Measurements from ENCODE around the gene ASH1L.
"Not testable (repeated sequence)": the region's sequence is repeated elsewhere in the genome, so short reads cannot be mapped to it uniquely, and the experiment has no call there.

ASH1L gene

GRCh38 chr1:155591770-155592169 lies 29.2 kb upstream of the ASH1L start:
- peak; percentile 20 to 37 for DNase-seq (ENCODE audit: low read depth in 1 of 2, low spot score in 1 of 2)

DNA sequence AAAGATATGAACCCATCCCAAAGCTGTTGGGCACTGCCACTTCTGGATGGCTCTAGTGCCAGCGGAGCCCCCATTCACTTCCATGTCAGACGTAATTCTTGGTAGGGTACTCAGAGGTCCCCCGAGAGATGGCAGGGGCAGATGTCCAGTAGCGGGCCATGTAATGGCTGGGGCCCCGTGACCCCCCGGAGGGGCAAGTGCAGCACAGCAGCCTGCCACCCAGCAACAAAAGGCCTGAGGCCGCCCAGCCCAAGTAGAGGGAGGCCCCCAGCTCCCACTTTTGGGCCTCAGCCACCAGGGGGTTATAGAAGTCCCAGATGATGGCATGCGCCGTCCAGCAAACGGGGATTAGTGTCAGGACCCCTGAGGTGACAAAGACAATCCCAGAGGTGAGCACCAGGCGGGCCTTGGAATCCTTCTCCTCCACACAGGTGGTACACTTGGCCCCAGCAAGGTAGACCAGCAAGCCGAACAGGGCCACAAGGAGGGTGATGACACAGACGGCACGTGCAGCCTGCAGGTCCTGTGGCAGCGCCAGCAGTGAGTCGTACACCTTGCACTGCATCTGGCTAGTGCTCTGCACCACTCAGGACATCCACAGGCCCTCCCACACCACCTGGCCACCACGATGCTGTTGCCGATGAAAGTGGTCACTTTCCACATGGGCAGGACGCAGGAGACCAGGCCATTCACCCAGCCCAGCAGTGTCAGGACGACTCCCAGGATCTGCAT lies 28.1 kb upstream of the ASH1L start:
- H3K27ac ChIP-seq (replicated peaks); H3K27me3 ChIP-seq (ENCODE audit: insufficient read depth, poor library complexity, severe bottlenecking); DNase-seq (ENCODE audit: low read depth in 1 of 2, low spot score in 1 of 2); H3K4me3 ChIP-seq (replicated peaks; ENCODE audit: insufficient read depth, low read length): not testable (repeated sequence)

More at GRCh38 chr1:155591770-155592169, 29.2 kb upstream of the ASH1L start:
- no peaks in the 10 kb centered on the region for H3K27me3 ChIP-seq (ENCODE audit: insufficient read depth, poor library complexity, severe bottlenecking)
- H3K27ac ChIP-seq (replicated peaks), result no peak overlapping the region
- no peak overlapping the region for H3K4me3 ChIP-seq (replicated peaks; ENCODE audit: insufficient read depth, low read length)
- TF ChIP-seq GABPA (IDR thresholded peaks at IDR 0.05; ENCODE audit: low read depth) (no peak), REST (IDR thresholded peaks at IDR 0.05; ENCODE audit: insufficient replicate concordance, low read depth) (no peak), POLR2AphosphoS5 (IDR thresholded peaks at IDR 0.05; ENCODE audit: low read depth) (no peak), SPI1 (IDR thresholded peaks at IDR 0.05; ENCODE audit: borderline replicate concordance, low read depth) (no peak), CTCF (IDR thresholded peaks at IDR 0.05; ENCODE audit: insufficient read depth, low read length) (peak; percentile 6)

- H3K27ac ChIP-seq (replicated peaks), result not testable (repeated sequence)
These were observed 26.7 kb upstream of the ASH1L start for GRCh38 chr1:155589282-155589681.

GRCh38 chr1:155583846-155584245 lies 21.2 kb upstream of the ASH1L start:
- not testable (repeated sequence) for H3K27me3 ChIP-seq (ENCODE audit: insufficient read depth, poor library complexity, severe bottlenecking); H3K4me3 ChIP-seq (replicated peaks; ENCODE audit: insufficient read depth, low read length); DNase-seq (ENCODE audit: low read depth in 1 of 2, low spot score in 1 of 2)

More at GRCh38 chr1:155589282-155589681, 26.7 kb upstream of the ASH1L start:
- not testable (repeated sequence) for DNase-seq (ENCODE audit: low read depth in 1 of 2, low spot score in 1 of 2); H3K4me3 ChIP-seq (replicated peaks; ENCODE audit: insufficient read depth, low read length); H3K27me3 ChIP-seq (ENCODE audit: insufficient read depth, poor library complexity, severe bottlenecking)

DNA sequence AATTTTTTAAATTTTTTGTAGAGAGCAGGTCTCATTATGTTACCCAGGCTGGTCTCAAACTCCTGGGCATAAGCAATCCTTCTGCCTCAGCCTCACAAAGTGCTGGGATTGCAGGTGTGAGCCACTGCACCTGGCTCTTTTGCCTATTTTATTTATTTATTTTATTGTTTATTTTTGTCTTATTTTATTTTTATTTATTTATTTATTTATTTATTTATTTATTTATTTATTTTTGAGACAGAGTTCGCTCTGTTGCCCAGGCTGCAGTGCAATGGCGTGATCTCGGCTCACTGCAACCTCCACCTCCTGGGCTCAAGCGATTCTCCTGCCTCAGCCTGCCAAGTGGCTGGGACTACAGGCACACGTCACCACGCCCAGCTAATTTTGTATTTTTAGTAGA lies 13.0 kb upstream of the ASH1L start:
- not testable (repeated sequence) for H3K27ac ChIP-seq (replicated peaks)

More at GRCh38 chr1:155583846-155584245, 21.2 kb upstream of the ASH1L start:
- not testable (repeated sequence) for H3K27ac ChIP-seq (replicated peaks)

DNA sequence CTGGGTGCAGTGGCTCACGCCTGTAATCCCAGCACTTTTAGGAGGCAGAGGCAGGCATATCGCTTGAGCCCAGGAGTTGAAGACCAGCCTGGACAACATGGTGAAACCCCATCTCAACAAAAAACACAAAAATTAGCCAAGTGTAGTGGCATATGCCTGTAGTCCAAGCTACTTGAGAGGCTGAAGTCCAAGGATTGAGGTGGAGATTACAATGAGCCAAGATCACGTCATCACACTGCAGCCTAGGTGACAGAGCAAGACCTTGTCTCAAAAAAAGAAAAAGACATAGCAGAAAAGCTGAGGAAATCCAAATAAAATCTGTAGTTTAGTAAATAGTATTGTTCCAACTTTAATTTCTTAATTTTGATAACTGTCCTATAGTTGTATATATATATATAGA lies 11.5 kb upstream of the ASH1L start:
- TF ChIP-seq GABPA (IDR thresholded peaks at IDR 0.05; ENCODE audit: low read depth) (no peak), CTCF (IDR thresholded peaks at IDR 0.05; ENCODE audit: insufficient read depth, low read length) (no peak), REST (IDR thresholded peaks at IDR 0.05; ENCODE audit: insufficient replicate concordance, low read depth) (no peak), POLR2AphosphoS5 (IDR thresholded peaks at IDR 0.05; ENCODE audit: low read depth) (no peak), SPI1 (IDR thresholded peaks at IDR 0.05; ENCODE audit: borderline replicate concordance, low read depth) (no peak)
- Histone ChIP-seq H3K27ac (replicated peaks) (no peak overlapping the region), H3K4me3 (replicated peaks; ENCODE audit: insufficient read depth, low read length) (no peak overlapping the region), H3K27me3 (ENCODE audit: insufficient read depth, poor library complexity, severe bottlenecking) (no peaks in the 10 kb centered on the region)
- DNase-seq (ENCODE audit: low read depth in 1 of 2, low spot score in 1 of 2), result no peak

More for the DNA sequence above, 13.0 kb upstream of the ASH1L start:
- not testable (repeated sequence) for DNase-seq (ENCODE audit: low read depth in 1 of 2, low spot score in 1 of 2); H3K4me3 ChIP-seq (replicated peaks; ENCODE audit: insufficient read depth, low read length); H3K27me3 ChIP-seq (ENCODE audit: insufficient read depth, poor library complexity, severe bottlenecking)
